ENCODE data around the gene CFD.
"Not testable (repeated sequence)": the region's sequence is repeated elsewhere in the genome, so short reads cannot be mapped to it uniquely, and the experiment has no call there.

CFD gene

DNA sequence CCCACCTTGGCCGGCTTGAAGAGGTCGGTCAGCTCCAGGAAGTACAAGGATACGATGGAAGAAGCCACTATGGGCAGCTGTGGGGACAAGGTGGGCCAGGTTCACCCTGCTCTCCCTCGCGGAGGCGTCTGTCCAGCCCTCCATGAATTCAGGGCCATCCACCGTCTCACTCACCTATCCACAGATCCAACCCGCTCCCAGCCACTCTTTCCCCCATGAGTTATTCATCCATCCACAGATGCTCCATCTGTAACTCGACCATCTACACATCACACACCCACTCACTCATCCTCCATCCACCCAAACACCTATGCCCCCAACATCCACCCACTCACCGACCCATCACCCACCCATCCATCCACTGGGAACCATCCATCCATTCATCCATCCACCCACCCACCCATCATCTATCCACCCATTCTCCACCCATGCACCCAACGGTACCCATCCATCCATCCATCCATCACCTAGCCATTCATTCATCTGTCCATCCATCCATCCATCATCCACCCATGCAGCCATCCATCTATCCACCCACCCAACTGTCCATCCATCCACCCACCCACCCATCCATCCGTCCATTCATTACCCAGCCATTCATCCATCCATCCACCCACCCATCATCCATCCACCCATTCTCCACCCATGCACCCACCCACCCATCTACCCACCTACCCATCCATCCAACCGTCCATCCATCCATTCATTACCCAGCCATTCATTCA lies 43.5 kb upstream of the CFD start:
- Histone ChIP-seq H3K36me3 (ENCODE audit: control insufficient read depth, low read length) (peaks cover 40% of the 10 kb centered on the region), H3K27ac (ENCODE audit: low read depth, low read length) (no peak overlapping the region), H3K79me2 (ENCODE audit: control insufficient read depth, low read length) (no peaks in the 10 kb centered on the region), H3K4me3 (ENCODE audit: low read length) (no peak overlapping the region), H3K4me2 (ENCODE audit: low read length) (no peak overlapping the region), H4K20me1 (ENCODE audit: control insufficient read depth, insufficient read depth, low read depth, low read length) (no peaks in the 10 kb centered on the region), H3K9me3 (ENCODE audit: control insufficient read depth, insufficient read depth, low read length) (no peaks in the 10 kb centered on the region), H3K9me2 (replicated peaks; ENCODE audit: control insufficient read depth, low read length) (no peaks in the 10 kb centered on the region), H3F3A (ENCODE audit: control insufficient read depth, insufficient read depth) (peaks cover 9% of the 10 kb centered on the region; the same call in 1 of the 2 replicates), H3K27me3 (ENCODE audit: control insufficient read depth, low read length) (no peaks in the 10 kb centered on the region), H3K4me1 (ENCODE audit: control insufficient read depth, low read length) (no peaks in the 10 kb centered on the region)
- TF ChIP-seq EZH2phosphoT487 (IDR thresholded peaks at IDR 0.05; ENCODE audit: borderline replicate concordance, low read length): no peak
- TF ChIP-seq, protein P1, sequence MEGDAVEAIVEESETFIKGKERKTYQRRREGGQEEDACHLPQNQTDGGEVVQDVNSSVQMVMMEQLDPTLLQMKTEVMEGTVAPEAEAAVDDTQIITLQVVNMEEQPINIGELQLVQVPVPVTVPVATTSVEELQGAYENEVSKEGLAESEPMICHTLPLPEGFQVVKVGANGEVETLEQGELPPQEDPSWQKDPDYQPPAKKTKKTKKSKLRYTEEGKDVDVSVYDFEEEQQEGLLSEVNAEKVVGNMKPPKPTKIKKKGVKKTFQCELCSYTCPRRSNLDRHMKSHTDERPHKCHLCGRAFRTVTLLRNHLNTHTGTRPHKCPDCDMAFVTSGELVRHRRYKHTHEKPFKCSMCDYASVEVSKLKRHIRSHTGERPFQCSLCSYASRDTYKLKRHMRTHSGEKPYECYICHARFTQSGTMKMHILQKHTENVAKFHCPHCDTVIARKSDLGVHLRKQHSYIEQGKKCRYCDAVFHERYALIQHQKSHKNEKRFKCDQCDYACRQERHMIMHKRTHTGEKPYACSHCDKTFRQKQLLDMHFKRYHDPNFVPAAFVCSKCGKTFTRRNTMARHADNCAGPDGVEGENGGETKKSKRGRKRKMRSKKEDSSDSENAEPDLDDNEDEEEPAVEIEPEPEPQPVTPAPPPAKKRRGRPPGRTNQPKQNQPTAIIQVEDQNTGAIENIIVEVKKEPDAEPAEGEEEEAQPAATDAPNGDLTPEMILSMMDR (IDR thresholded peaks at IDR 0.05; ENCODE audit: low read depth, low read length, poor library complexity, severe bottlenecking): no peak

DNA sequence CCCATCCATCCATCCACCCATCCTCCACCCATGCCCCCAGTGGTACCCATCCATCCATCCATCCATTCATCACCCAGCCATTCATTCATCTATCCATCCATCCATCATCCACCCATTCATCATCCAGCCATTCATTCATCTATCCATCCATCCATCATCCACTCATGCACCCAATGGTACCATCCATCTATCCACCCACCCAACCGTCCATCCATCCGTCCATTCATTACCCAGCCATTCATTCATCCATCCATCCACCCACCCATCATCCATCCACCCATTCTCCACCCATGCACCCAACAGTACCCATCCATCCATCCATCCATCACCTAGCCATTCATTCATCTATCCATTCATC lies 43.0 kb upstream of the CFD start:
- no peaks in the 10 kb centered on the region for H4K20me1 ChIP-seq (ENCODE audit: control insufficient read depth, insufficient read depth, low read depth, low read length)
- no peaks in the 10 kb centered on the region for H3K9me3 ChIP-seq (ENCODE audit: control insufficient read depth, insufficient read depth, low read length)
- TF ChIP-seq EZH2phosphoT487 (IDR thresholded peaks at IDR 0.05; ENCODE audit: borderline replicate concordance, low read length): no peak
- TF ChIP-seq, protein P1 (IDR thresholded peaks at IDR 0.05; ENCODE audit: low read depth, low read length, poor library complexity, severe bottlenecking): no peak
- peaks cover 35% of the 10 kb centered on the region for H3K36me3 ChIP-seq (ENCODE audit: control insufficient read depth, low read length)
- peaks cover 5% of the 10 kb centered on the region; the same call in 1 of the 2 replicates for H3F3A ChIP-seq (ENCODE audit: control insufficient read depth, insufficient read depth)
- H3K27ac ChIP-seq (ENCODE audit: low read depth, low read length): no peak overlapping the region
- H3K4me3 ChIP-seq (ENCODE audit: low read length): no peak overlapping the region
- no peak overlapping the region for H3K4me2 ChIP-seq (ENCODE audit: low read length)
- no peaks in the 10 kb centered on the region for H3K4me1 ChIP-seq (ENCODE audit: control insufficient read depth, low read length)
- no peaks in the 10 kb centered on the region for H3K27me3 ChIP-seq (ENCODE audit: control insufficient read depth, low read length)
- H3K79me2 ChIP-seq (ENCODE audit: control insufficient read depth, low read length): no peaks in the 10 kb centered on the region
- no peaks in the 10 kb centered on the region for H3K9me2 ChIP-seq (replicated peaks; ENCODE audit: control insufficient read depth, low read length)

DNA sequence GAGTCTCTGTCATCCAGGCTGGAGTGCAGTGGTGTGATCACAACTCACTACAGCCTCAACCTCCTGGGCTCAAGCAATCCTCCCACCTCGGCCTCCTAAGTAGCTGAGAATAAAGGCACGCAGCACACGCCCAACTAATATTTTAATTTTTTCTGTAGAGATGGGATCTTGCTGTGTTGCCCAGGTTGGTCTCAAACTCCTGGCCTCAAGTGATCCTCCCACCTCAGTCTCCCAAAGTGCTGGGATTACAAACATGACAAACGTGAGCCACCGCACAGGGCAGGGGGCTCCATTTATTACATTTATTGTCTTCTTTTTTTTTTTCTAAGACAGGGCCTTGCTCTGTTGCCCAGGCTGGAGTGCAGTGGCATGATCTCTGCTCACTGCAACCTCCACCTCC lies 39.3 kb upstream of the CFD start:
- H3K4me1 ChIP-seq (ENCODE audit: control insufficient read depth, low read length); H3K4me2 ChIP-seq (ENCODE audit: low read length); H3K27ac ChIP-seq (ENCODE audit: low read depth, low read length): not testable (repeated sequence)

DNA sequence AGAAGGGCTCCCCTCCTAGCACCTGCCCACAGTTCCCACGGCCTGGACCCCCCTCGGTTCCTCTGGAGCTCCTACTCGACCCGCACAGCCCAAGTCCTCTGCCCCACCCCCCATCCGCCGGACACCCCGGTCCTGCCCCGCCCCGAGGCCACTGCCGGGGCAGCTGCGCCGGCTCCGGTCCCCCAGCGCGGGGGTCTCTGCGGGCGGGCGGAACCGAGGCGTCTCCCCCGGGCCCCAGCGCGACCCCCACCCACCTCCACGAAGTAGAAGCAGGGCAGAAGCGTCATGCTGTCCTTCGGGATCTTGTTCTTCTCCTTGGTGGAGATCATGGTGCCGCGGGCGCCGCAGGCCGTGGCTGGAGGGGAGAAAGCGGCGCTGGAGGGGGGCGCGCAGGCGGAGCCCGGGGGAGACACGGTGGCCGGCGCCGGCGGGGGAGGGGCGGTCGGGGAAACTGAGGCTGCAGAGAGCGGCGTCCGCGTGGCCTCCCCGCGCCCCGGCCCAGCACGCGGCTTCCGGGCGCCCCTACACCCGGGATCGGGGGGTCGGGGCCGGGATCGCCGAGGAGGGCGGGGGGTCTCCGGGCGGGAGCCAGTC lies 38.1 kb upstream of the CFD start:
- no peaks in the 10 kb centered on the region for H3K27me3 ChIP-seq (ENCODE audit: control insufficient read depth, low read length)

More for the DNA sequence above, 39.3 kb upstream of the CFD start:
- not testable (repeated sequence) for H3K9me3 ChIP-seq (ENCODE audit: control insufficient read depth, insufficient read depth, low read length); H3K4me3 ChIP-seq (ENCODE audit: low read length); H3K9me2 ChIP-seq (replicated peaks; ENCODE audit: control insufficient read depth, low read length); H3K27me3 ChIP-seq (ENCODE audit: control insufficient read depth, low read length); H4K20me1 ChIP-seq (ENCODE audit: control insufficient read depth, insufficient read depth, low read depth, low read length); H3K79me2 ChIP-seq (ENCODE audit: control insufficient read depth, low read length); H3K36me3 ChIP-seq (ENCODE audit: control insufficient read depth, low read length); H3F3A ChIP-seq (ENCODE audit: control insufficient read depth, insufficient read depth)

More for the DNA sequence above, 38.1 kb upstream of the CFD start:
- no peak for TF ChIP-seq EZH2phosphoT487 (IDR thresholded peaks at IDR 0.05; ENCODE audit: borderline replicate concordance, low read length)
- TF ChIP-seq, protein P1 (IDR thresholded peaks at IDR 0.05; ENCODE audit: low read depth, low read length, poor library complexity, severe bottlenecking): no peak
- Histone ChIP-seq H3K27ac (ENCODE audit: low read depth, low read length) (no peak overlapping the region), H3F3A (ENCODE audit: control insufficient read depth, insufficient read depth) (0 out of 2 replicates have a peak, but pooled peaks cover 2% of the 10 kb centered on the region), H4K20me1 (ENCODE audit: control insufficient read depth, insufficient read depth, low read depth, low read length) (no peaks in the 10 kb centered on the region), H3K9me2 (replicated peaks; ENCODE audit: control insufficient read depth, low read length) (no peaks in the 10 kb centered on the region), H3K36me3 (ENCODE audit: control insufficient read depth, low read length) (no peaks in the 10 kb centered on the region), H3K4me3 (ENCODE audit: low read length) (no peak overlapping the region), H3K9me3 (ENCODE audit: control insufficient read depth, insufficient read depth, low read length) (no peaks in the 10 kb centered on the region), H3K4me2 (ENCODE audit: low read length) (no peak overlapping the region), H3K79me2 (ENCODE audit: control insufficient read depth, low read length) (no peaks in the 10 kb centered on the region), H3K4me1 (ENCODE audit: control insufficient read depth, low read length) (no peaks in the 10 kb centered on the region)
